IgD-negative memory B cell (primary cell): ENCODE measurements around the gene COG8. TPM values are rescaled to one million over a fixed set of nuclear protein-coding genes. Genes with fewer than 3 reads are reported as not detected.

ENCODE experiments used
- H3K27ac Mint-ChIP-seq, 3 donors: one replicate each; pipeline ENCODE4 v1.8.0; 2020 to 2022; ENCODE audit warnings: mild to moderate bottlenecking in 3 of 3, mixed read lengths in 3 of 3, moderate library complexity in 1 of 3
- H3K27me3 Mint-ChIP-seq: one replicate; pipeline ENCODE4 v1.8.0; 2021; ENCODE audit warnings: mixed read lengths
- H3K36me3 Mint-ChIP-seq: one replicate; pipeline ENCODE4 v1.8.0; 2020; ENCODE audit warnings: mild to moderate bottlenecking, mixed read lengths
- H3K4me1 Mint-ChIP-seq, 3 donors: one replicate each; pipeline ENCODE4 v1.8.0; 2020 to 2022; ENCODE audit warnings: mixed read lengths in 3 of 3, mild to moderate bottlenecking in 1 of 3
- H3K4me3 Mint-ChIP-seq, 4 donors: one replicate each; pipeline ENCODE4 v1.8.0; 2020 to 2022; ENCODE audit warnings: mild to moderate bottlenecking in 4 of 4, mixed read lengths in 4 of 4, moderate library complexity in 3 of 4
- H3K9me3 Mint-ChIP-seq, 3 donors: one replicate each; pipeline ENCODE4 v1.8.0; 2020 to 2021; ENCODE audit warnings: mixed read lengths in 3 of 3, mild to moderate bottlenecking in 1 of 3
- polyA plus RNA-seq: library from polyadenylated mRNA; unstranded; fragments of 300-500 nt; fragmentation: Illumina TruSeq; gene quantifications from one replicate; pipeline ENCODE4 v1.2.3, GENCODE V29; 2021

COG8 gene
- polyA plus RNA-seq, 1 donor from 2014 or later = 42.9 TPM

GRCh38 chr16:69318911-69319289 lies 20.5 kb downstream of the COG8 start:
- Mint-ChIP-seq H3K4me1 (peaks cover 0 to 10% (median 0%) of the 10 kb centered on the region in 3 donors), H3K36me3 (peaks cover 3% of the 10 kb centered on the region), H3K4me3 (peak overlapping the region in 1 of 4 donors; percentile 28), H3K9me3 (no peaks in the 10 kb centered on the region), H3K27me3 (no peaks in the 10 kb centered on the region), H3K27ac (peak overlapping the region in 1 of 3 donors; percentile 43)

GRCh38 chr16:69318177-69318910 lies 21.0 kb downstream of the COG8 start:
- no peak overlapping the region for H3K27ac Mint-ChIP-seq
- peaks cover 4% of the 10 kb centered on the region for H3K36me3 Mint-ChIP-seq
- H3K4me3 Mint-ChIP-seq = no peak overlapping the region
- H3K27me3 Mint-ChIP-seq = no peaks in the 10 kb centered on the region
- peaks cover 4 to 10% (median 5%) of the 10 kb centered on the region in 3 donors for H3K4me1 Mint-ChIP-seq
- no peaks in the 10 kb centered on the region for H3K9me3 Mint-ChIP-seq

- H3K27me3 Mint-ChIP-seq = no peaks in the 10 kb centered on the region
- no peak overlapping the region for H3K4me3 Mint-ChIP-seq
- peaks cover 12 to 14% (median 13%) of the 10 kb centered on the region in 3 donors for H3K4me1 Mint-ChIP-seq
- peaks cover 4% of the 10 kb centered on the region for H3K36me3 Mint-ChIP-seq
- H3K27ac Mint-ChIP-seq = no peak overlapping the region
- no peaks in the 10 kb centered on the region for H3K9me3 Mint-ChIP-seq
These were observed 22.7 kb downstream of the COG8 start for GRCh38 chr16:69316595-69317034.

GRCh38 chr16:69315486-69316311 lies 23.7 kb downstream of the COG8 start:
- Mint-ChIP-seq H3K27ac (peak overlapping the region in 2 of 3 donors; percentile 19 to 31), H3K4me1 (peaks cover 12 to 14% (median 14%) of the 10 kb centered on the region in 3 donors), H3K9me3 (no peaks in the 10 kb centered on the region), H3K36me3 (peaks cover 4% of the 10 kb centered on the region), H3K4me3 (peak overlapping the region in 1 of 4 donors; percentile 55), H3K27me3 (no peaks in the 10 kb centered on the region)

- no peaks in the 10 kb centered on the region for H3K27me3 Mint-ChIP-seq
- peaks cover 2% of the 10 kb centered on the region for H3K36me3 Mint-ChIP-seq
- H3K4me3 Mint-ChIP-seq = peak overlapping the region in 1 of 4 donors; percentile 87
- peaks cover 12 to 17% (median 14%) of the 10 kb centered on the region in 3 donors for H3K4me1 Mint-ChIP-seq
- no peak overlapping the region for H3K27ac Mint-ChIP-seq
- no peaks in the 10 kb centered on the region for H3K9me3 Mint-ChIP-seq
These were observed 24.8 kb downstream of the COG8 start for GRCh38 chr16:69314534-69314933.

- Mint-ChIP-seq H3K4me3 (peak overlapping the region in 3 of 4 donors; percentile 16 to 87 (median 32)), H3K27me3 (no peaks in the 10 kb centered on the region), H3K27ac (peak overlapping the region in 2 of 3 donors; percentile 48 to 82), H3K9me3 (no peaks in the 10 kb centered on the region), H3K36me3 (peaks cover 1% of the 10 kb centered on the region), H3K4me1 (peaks cover 12 to 17% (median 14%) of the 10 kb centered on the region in 3 donors)
These were observed 25.9 kb downstream of the COG8 start for GRCh38 chr16:69313469-69313868.

- Mint-ChIP-seq H3K36me3 (peaks cover 1% of the 10 kb centered on the region), H3K4me3 (peak overlapping the region; percentile 95 to 98 (median 96)), H3K27ac (peak overlapping the region; percentile 73 to 92 (median 88)), H3K9me3 (no peaks in the 10 kb centered on the region), H3K4me1 (peaks cover 12 to 17% (median 14%) of the 10 kb centered on the region in 3 donors), H3K27me3 (no peaks in the 10 kb centered on the region)
These were observed 27.6 kb downstream of the COG8 start for GRCh38 chr16:69311533-69312387.

- peaks cover 1% of the 10 kb centered on the region for H3K36me3 Mint-ChIP-seq
- no peaks in the 10 kb centered on the region for H3K9me3 Mint-ChIP-seq
- H3K4me3 Mint-ChIP-seq = peak within 1 kb of the TSS; percentile 95 to 98 (median 96)
- peaks cover 10 to 17% (median 14%) of the 10 kb centered on the region in 3 donors for H3K4me1 Mint-ChIP-seq
- no peaks in the 10 kb centered on the region for H3K27me3 Mint-ChIP-seq
- peak within 1 kb of the TSS; percentile 83 to 93 (median 92) for H3K27ac Mint-ChIP-seq
These were observed 28.5 kb downstream of the COG8 start, which contains the start of gene VPS4A for GRCh38 chr16:69310653-69311532. Gene VPS4A, plus strand, starts transcription at chr16:69311350. Its CDS starts 162 bp downstream, at chr16:69311512.

GRCh38 chr16:69309316-69309715 lies 30.0 kb downstream of the COG8 start:
- H3K9me3 Mint-ChIP-seq = no peaks in the 10 kb centered on the region
- peaks cover 9 to 17% (median 14%) of the 10 kb centered on the region in 3 donors for H3K4me1 Mint-ChIP-seq
- peaks cover 1% of the 10 kb centered on the region for H3K36me3 Mint-ChIP-seq
- H3K27me3 Mint-ChIP-seq = no peaks in the 10 kb centered on the region
- no peak overlapping the region for H3K27ac Mint-ChIP-seq
- peak overlapping the region in 3 of 4 donors; percentile 39 to 53 (median 50) for H3K4me3 Mint-ChIP-seq

GRCh38 chr16:69307856-69308255 lies 31.5 kb downstream of the COG8 start:
- Mint-ChIP-seq H3K27me3 (no peaks in the 10 kb centered on the region), H3K4me3 (no peak overlapping the region), H3K36me3 (peaks cover 2% of the 10 kb centered on the region), H3K4me1 (peaks cover 6 to 11% (median 6%) of the 10 kb centered on the region in 3 donors), H3K27ac (no peak overlapping the region), H3K9me3 (no peaks in the 10 kb centered on the region)

- Mint-ChIP-seq H3K27me3 (no peaks in the 10 kb centered on the region), H3K4me3 (peak overlapping the region in 1 of 4 donors; percentile 23), H3K27ac (no peak overlapping the region), H3K36me3 (peaks cover 4% of the 10 kb centered on the region), H3K9me3 (no peaks in the 10 kb centered on the region), H3K4me1 (peaks cover 3 to 8% (median 7%) of the 10 kb centered on the region in 3 donors)
These were observed 32.3 kb downstream of the COG8 start for GRCh38 chr16:69307091-69307490.

GRCh38 chr16:69306031-69306430 lies 33.3 kb downstream of the COG8 start:
- Mint-ChIP-seq H3K36me3 (peaks cover 6% of the 10 kb centered on the region), H3K9me3 (no peaks in the 10 kb centered on the region), H3K4me3 (no peak overlapping the region), H3K27me3 (no peaks in the 10 kb centered on the region), H3K4me1 (peaks cover 0 to 5% (median 4%) of the 10 kb centered on the region in 3 donors), H3K27ac (no peak overlapping the region)

- peaks cover 0 to 8% (median 0%) of the 10 kb centered on the region in 3 donors for H3K4me1 Mint-ChIP-seq
- no peaks in the 10 kb centered on the region for H3K9me3 Mint-ChIP-seq
- no peaks in the 10 kb centered on the region for H3K27me3 Mint-ChIP-seq
- peak overlapping the region in 1 of 4 donors; percentile 9 for H3K4me3 Mint-ChIP-seq
- H3K27ac Mint-ChIP-seq = no peak overlapping the region
- peaks cover 14% of the 10 kb centered on the region for H3K36me3 Mint-ChIP-seq
These were observed 37.1 kb downstream of the COG8 start for GRCh38 chr16:69302301-69302700.
